Peyer's patch (tissue), 4 donors: ENCODE measurements around the gene RNF38. TPM values are rescaled to one million over a fixed set of nuclear protein-coding genes. Genes with fewer than 3 reads are reported as not detected.

Experiments
- DNase-seq, 3 donors: peaks; one replicate each; pipeline ENCODE4 v3.0.0-alpha.2; 2017 to 2019
- H3K27ac ChIP-seq, 4 donors: fragments of 200-600 bp; sonication (generic); one replicate each; pipeline ENCODE4 v1.5.1; 2016 to 2019
- H3K27me3 ChIP-seq, 2 donors: fragments of 200-600 bp; sonication (generic); one replicate each; pipeline ENCODE4 v1.5.1; 2019
- H3K36me3 ChIP-seq, 3 donors: fragments of 200-600 bp; sonication (generic); one replicate each; pipeline ENCODE4 v1.5.1; 2016 to 2019
- H3K4me1 ChIP-seq, 4 donors: fragments of 200-600 bp; sonication (generic); one replicate each; pipeline ENCODE4 v1.5.1; 2016 to 2019
- H3K4me3 ChIP-seq, 4 donors: fragments of 200-600 bp; sonication (generic); 1 replicate in 3 of 4; 2 replicates in 1 of 4; pipeline ENCODE4 v1.5.1; 2016 to 2019; ENCODE audit warnings: mild to moderate bottlenecking in 1 of 4
- H3K9me3 ChIP-seq, 4 donors: fragments of 200-600 bp; sonication (generic); one replicate each; pipeline ENCODE4 v1.5.1; 2016 to 2019; ENCODE audit warnings: mild to moderate bottlenecking in 1 of 4
- CTCF ChIP-seq, 6 experiments: fragments of 450-650 bp in 4 of 6; fragments of 200-600 bp in 2 of 6; sonication (generic) in 1 of 6; IDR thresholded peaks; one replicate each; pipeline ENCODE4 v1.5.1; 2017 to 2019; ENCODE audit warnings: antibody characterized with exemption in 6 of 6, mild to moderate bottlenecking in 3 of 6, moderate library complexity in 1 of 6
- POLR2A ChIP-seq, 2 donors: fragments of 450-650 bp; IDR thresholded peaks; one replicate each; pipeline ENCODE4 v1.5.1; 2017; ENCODE audit warnings: antibody characterized with exemption in 2 of 2, mild to moderate bottlenecking in 2 of 2, moderate library complexity in 2 of 2
- total RNA-seq, 4 donors: library from RNA; depleted of rRNA; stranded (reverse); fragments of >200 nt; gene quantifications; one replicate each; pipeline ENCODE4 v1.1.0, GENCODE V29; 2016

The RNF38 gene
- total RNA-seq, 4 donors from 2014 or later = 16.5 to 23.9 (median 20.6) TPM

- H3K27ac ChIP-seq = peak overlapping the region in 3 of 4 donors; percentile 96 to 99 (median 98)
- no peak for TF ChIP-seq POLR2A (IDR thresholded peaks at IDR 0.05)
- TF ChIP-seq CTCF (IDR thresholded peaks at IDR 0.05) = no peak
- peak overlapping the region in 1 of 4 donors; percentile 76 for H3K4me3 ChIP-seq
- H3K27me3 ChIP-seq = no peaks in the 10 kb centered on the region
- H3K4me1 ChIP-seq = peaks cover 0 to 22% (median 4%) of the 10 kb centered on the region in 4 donors
- no peak for DNase-seq
- no peaks in the 10 kb centered on the region for H3K9me3 ChIP-seq
- no peaks in the 10 kb centered on the region for H3K36me3 ChIP-seq
Observed at GRCh38 chr9:36401897-36402480, 1.9 kb upstream of the RNF38 start.

- Histone ChIP-seq H3K9me3 (no peaks in the 10 kb centered on the region), H3K27me3 (no peaks in the 10 kb centered on the region), H3K36me3 (no peaks in the 10 kb centered on the region), H3K4me1 (peaks cover 0 to 22% (median 4%) of the 10 kb centered on the region in 4 donors), H3K27ac (peak overlapping the region; percentile 94 to 99 (median 97)), H3K4me3 (peak overlapping the region; percentile 76 to 97 (median 85))
- DNase-seq = peak in 1 of 3 donors; percentile 92
- no peak for TF ChIP-seq CTCF (IDR thresholded peaks at IDR 0.05)
- no peak for TF ChIP-seq POLR2A (IDR thresholded peaks at IDR 0.05)
Observed at GRCh38 chr9:36401164-36401740, 1.2 kb upstream of the RNF38 start.

GRCh38 chr9:36400332-36401163, 479 bp upstream of the RNF38 start:
- H3K4me3 ChIP-seq = peak overlapping the region; percentile 76 to 97 (median 85)

GRCh38 chr9:36398745-36399144, 1.3 kb downstream of the RNF38 start:
- Histone ChIP-seq H3K36me3 (no peaks in the 10 kb centered on the region), H3K27me3 (no peaks in the 10 kb centered on the region), H3K4me3 (peak overlapping the region in 2 of 4 donors; percentile 4 to 76), H3K4me1 (peaks cover 0 to 22% (median 4%) of the 10 kb centered on the region in 4 donors), H3K27ac (no peak overlapping the region), H3K9me3 (no peaks in the 10 kb centered on the region)
- no peak for TF ChIP-seq CTCF (IDR thresholded peaks at IDR 0.05)
- no peak for TF ChIP-seq POLR2A (IDR thresholded peaks at IDR 0.05)
- no peak for DNase-seq

More at GRCh38 chr9:36400332-36401163, 479 bp upstream of the RNF38 start:
- H3K27me3 ChIP-seq = no peaks in the 10 kb centered on the region
- H3K36me3 ChIP-seq = no peaks in the 10 kb centered on the region
- DNase-seq = peak; percentile 86 to 96 (median 96)
- no peaks in the 10 kb centered on the region for H3K9me3 ChIP-seq
- peak overlapping the region; percentile 94 to 99 (median 97) for H3K27ac ChIP-seq
- H3K4me1 ChIP-seq = peaks cover 0 to 22% (median 4%) of the 10 kb centered on the region in 4 donors
- peak in 2 of 6 experiments; percentile 13 to 37 for TF ChIP-seq CTCF (IDR thresholded peaks at IDR 0.05)
- TF ChIP-seq POLR2A (IDR thresholded peaks at IDR 0.05) = peak; percentile 73 to 74

- no peaks in the 10 kb centered on the region for H3K9me3 ChIP-seq
- no peaks in the 10 kb centered on the region for H3K27me3 ChIP-seq
- DNase-seq = peak in 1 of 3 donors; percentile 53
- peaks cover 0 to 21% (median 4%) of the 10 kb centered on the region in 4 donors for H3K4me1 ChIP-seq
- no peak overlapping the region for H3K4me3 ChIP-seq
- no peaks in the 10 kb centered on the region for H3K36me3 ChIP-seq
- TF ChIP-seq POLR2A (IDR thresholded peaks at IDR 0.05) (no peak), CTCF (IDR thresholded peaks at IDR 0.05) (no peak)
- no peak overlapping the region for H3K27ac ChIP-seq
Observed at GRCh38 chr9:36396985-36397384, 3.1 kb downstream of the RNF38 start.
